GM23338 (cell line): ENCODE measurements around the gene ADCY5. TPM values are rescaled to one million over a fixed set of nuclear protein-coding genes. Genes with fewer than 3 reads are reported as not detected.

Source experiments
- ATAC-seq: fragments of 200-7000 bp; cut with Tn5 transposase; 3 replicates; pipeline ENCODE4 v1.9.1; 2020
- DNase-seq: peaks from one replicate; pipeline ENCODE4 v3.0.0-alpha.2; 2015; ENCODE audit warnings: low spot score
- H2AFZ ChIP-seq: fragments of 200-600 bp; sonication (generic); 2 replicates; pipeline ENCODE4 v1.8.0; 2016; ENCODE audit warnings: antibody characterized with exemption, mild to moderate bottlenecking, moderate library complexity
- H3F3A ChIP-seq: fragments of 200-600 bp; sonication (generic); replicated peaks from 2 replicates; pipeline ENCODE4 v1.8.0; 2017; ENCODE audit warnings: antibody characterized with exemption, mixed run types, low read depth
- H3K27ac ChIP-seq: fragments of 200-600 bp; sonication (generic); 2 replicates; pipeline ENCODE4 v1.6.1; 2016; ENCODE audit warnings: low read depth
- H3K27me3 ChIP-seq: fragments of 200-600 bp; sonication (generic); 2 replicates; pipeline ENCODE4 v1.8.0; 2016; ENCODE audit warnings: mild to moderate bottlenecking, mixed run types, moderate library complexity; ENCODE audit not compliant: insufficient read depth
- H3K36me3 ChIP-seq: fragments of 200-600 bp; sonication (generic); 2 replicates; pipeline ENCODE4 v1.8.0; 2016; ENCODE audit warnings: mild to moderate bottlenecking; ENCODE audit not compliant: insufficient read depth
- H3K4me1 ChIP-seq: fragments of 200-600 bp; sonication (generic); 2 replicates; pipeline ENCODE4 v1.8.0; 2016; ENCODE audit warnings: mild to moderate bottlenecking, moderate library complexity; ENCODE audit not compliant: insufficient read depth
- H3K4me2 ChIP-seq: fragments of 200-600 bp; sonication (generic); 2 replicates; pipeline ENCODE4 v1.7.1; 2017; ENCODE audit warnings: mixed run types
- H3K4me3 ChIP-seq: fragments of 200-600 bp; sonication (generic); 2 replicates; pipeline ENCODE4 v1.6.1; 2016; ENCODE audit warnings: mixed run types
- H3K79me2 ChIP-seq: fragments of 200-600 bp; sonication (generic); replicated peaks from 2 replicates; pipeline ENCODE4 v1.8.0; 2017; ENCODE audit warnings: mild to moderate bottlenecking; ENCODE audit not compliant: insufficient read depth
- H3K9me2 ChIP-seq: fragments of 200-600 bp; sonication (generic); 2 replicates; pipeline ENCODE4 v1.8.0; 2017; ENCODE audit not compliant: insufficient read depth
- H4K20me1 ChIP-seq: fragments of 200-600 bp; sonication (generic); replicated peaks from 2 replicates; pipeline ENCODE4 v1.8.0; 2017; ENCODE audit warnings: mild to moderate bottlenecking; ENCODE audit not compliant: insufficient read depth
- H3K27ac Mint-ChIP-seq: 2 replicates; pipeline ENCODE4 v1.8.0; 2020; ENCODE audit warnings: inconsistent platforms, mild to moderate bottlenecking, moderate library complexity, mixed read lengths
- H3K27me3 Mint-ChIP-seq: 3 replicates; pipeline ENCODE4 v1.8.0; 2022; ENCODE audit warnings: low read depth, mild to moderate bottlenecking, moderate library complexity, mixed read lengths, inconsistent platforms; ENCODE audit not compliant: insufficient read depth, poor library complexity
- H3K36me3 Mint-ChIP-seq: 3 replicates; pipeline ENCODE4 v1.8.0; 2021; ENCODE audit warnings: low read depth, mild to moderate bottlenecking, inconsistent platforms, moderate library complexity, mixed read lengths
- H3K4me1 Mint-ChIP-seq: 3 replicates; pipeline ENCODE4 v1.8.0; 2020; ENCODE audit warnings: mild to moderate bottlenecking, inconsistent platforms, mixed read lengths
- H3K4me3 Mint-ChIP-seq: 3 replicates; pipeline ENCODE4 v1.8.0; 2021; ENCODE audit warnings: moderate library complexity, mild to moderate bottlenecking, inconsistent platforms, mixed read lengths
- H3K9me3 Mint-ChIP-seq: 3 replicates; pipeline ENCODE4 v1.8.0; 2020; ENCODE audit warnings: moderate library complexity, mild to moderate bottlenecking, inconsistent platforms, mixed read lengths
- CREB1 ChIP-seq: fragments of 250-450 bp; sonication (Bioruptor Pico); IDR thresholded peaks from 2 replicates; pipeline ENCODE4 v1.5.0; 2020; ENCODE audit warnings: low read depth, mild to moderate bottlenecking, moderate library complexity
- EZH2 ChIP-seq: fragments of 200-600 bp; sonication (generic); IDR thresholded peaks from one replicate; pipeline ENCODE4 v1.8.0; 2017; ENCODE audit warnings: antibody characterized with exemption, mild to moderate bottlenecking, low read depth; ENCODE audit not compliant: unreplicated experiment
- EZH2phosphoT487 ChIP-seq: fragments of 200-600 bp; sonication (generic); IDR thresholded peaks from one replicate; pipeline ENCODE4 v1.8.1; 2018; ENCODE audit warnings: antibody characterized with exemption; ENCODE audit not compliant: unreplicated experiment
- JUNB ChIP-seq: IDR thresholded peaks from one replicate; pipeline ENCODE4 v1.6.1; 2016; ENCODE audit warnings: antibody characterized with exemption; ENCODE audit not compliant: unreplicated experiment
- NANOG ChIP-seq: IDR thresholded peaks from 2 replicates; pipeline ENCODE4 v1.6.1; 2016; ENCODE audit warnings: antibody characterized with exemption, borderline replicate concordance
- POLR2AphosphoS5 ChIP-seq: IDR thresholded peaks from 2 replicates; pipeline ENCODE4 v1.6.1; 2016; ENCODE audit warnings: antibody characterized with exemption, low read depth
- STAT1 ChIP-seq: IDR thresholded peaks from one replicate; pipeline ENCODE4 v1.6.1; 2016; ENCODE audit warnings: antibody characterized with exemption; ENCODE audit not compliant: unreplicated experiment
- ZNF114 ChIP-seq: fragments of 250-450 bp; sonication (Bioruptor Pico); IDR thresholded peaks from 2 replicates; pipeline ENCODE4 v1.5.0; 2020; ENCODE audit warnings: mild to moderate bottlenecking, moderate library complexity
- ZNF331 ChIP-seq: fragments of 250-450 bp; sonication (Bioruptor Pico); IDR thresholded peaks from 2 replicates; pipeline ENCODE4 v1.5.0; 2020; ENCODE audit warnings: low read depth, mild to moderate bottlenecking, moderate library complexity
- polyA plus RNA-seq: library from polyadenylated mRNA; unstranded; fragments of >200 nt; fragmentation: Nextera tagmentation; extraction: Ambion mirVana; gene quantifications from 2 replicates; pipeline ENCODE4 v1.2.1, GENCODE V29; 2016
- total RNA-seq: library from RNA; depleted of rRNA; stranded (reverse); fragments of >200 nt; shearing (Covaris generic); gene quantifications from 2 replicates; pipeline ENCODE4 v1.2.3, GENCODE V29; 2014
- TF ChIP-seq, protein P1 (sequence below): IDR thresholded peaks from one replicate; pipeline ENCODE4 v1.6.1; 2018; ENCODE audit warnings: antibody characterized with exemption; ENCODE audit not compliant: unreplicated experiment
- TF ChIP-seq, protein P2 (sequence below): IDR thresholded peaks from 2 replicates; pipeline ENCODE4 v1.6.1; 2016; ENCODE audit warnings: antibody characterized with exemption
- TF ChIP-seq, protein P3 (sequence below): fragments of 250-450 bp; sonication (Bioruptor Pico); IDR thresholded peaks from 2 replicates; pipeline ENCODE4 v1.5.0; 2020; ENCODE audit warnings: mild to moderate bottlenecking, moderate library complexity
- TF ChIP-seq, protein P4 (sequence below), 2 experiments: fragments of 200-600 bp in 1 of 2; sonication (generic) in 1 of 2; conservative IDR thresholded peaks; 2 replicates each; pipeline versions ENCODE4 v1.5.1 to v1.6.1; 2016 to 2017; ENCODE audit warnings: antibody characterized with exemption in 2 of 2, low read depth in 2 of 2, mild to moderate bottlenecking in 2 of 2, moderate library complexity in 1 of 2

ADCY5 gene
- total and polyA plus RNA-seq, 2 experiments from 2014 or later: 3.5 to 10.2 TPM

DNA sequence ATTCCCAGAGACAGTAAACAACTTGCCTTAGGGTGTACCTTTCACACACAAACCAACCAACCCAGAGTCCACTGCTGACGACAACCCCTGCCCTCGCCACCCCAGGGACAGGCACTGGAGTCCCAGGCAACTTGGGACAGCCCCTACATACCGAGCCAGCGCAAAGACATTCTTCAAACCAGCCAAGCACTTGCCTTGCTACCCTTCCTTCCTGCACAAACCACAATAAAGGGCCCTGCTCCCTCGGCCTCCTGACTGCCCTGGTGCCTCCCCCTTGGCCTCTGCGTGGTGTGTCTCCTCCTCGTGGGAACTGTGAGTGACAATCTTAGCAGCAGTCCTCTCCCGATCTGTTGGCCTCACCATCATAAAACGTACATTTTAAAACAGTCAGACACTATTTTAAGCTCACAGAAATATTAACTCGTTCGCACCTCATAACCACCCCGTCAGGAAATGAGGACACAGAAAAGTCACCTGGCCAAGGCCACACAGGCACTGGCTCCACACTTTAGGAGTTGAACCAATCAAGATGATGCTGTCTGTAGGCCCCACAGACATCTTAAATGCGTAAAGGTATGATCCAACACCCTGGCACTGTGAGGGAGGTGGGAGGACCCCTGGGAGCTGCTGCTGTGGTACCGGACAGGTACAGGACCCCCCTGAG, 113.8 kb downstream of the ADCY5 start:
- no peak overlapping the region for H2AFZ ChIP-seq
- no peaks in the 10 kb centered on the region for H3F3A ChIP-seq
- Mint-ChIP-seq H3K4me1 (peaks cover 4% of the 10 kb centered on the region; the same call in 1 of the 3 replicates), H3K27me3 (peaks cover 7% of the 10 kb centered on the region), H3K9me3 (no peaks in the 10 kb centered on the region), H3K36me3 (no peaks in the 10 kb centered on the region), H3K27ac (no peak overlapping the region), H3K4me3 (no peak overlapping the region)
- no peak for TF ChIP-seq ZNF331 (CRISPR knock-in tag)
- no peak for TF ChIP-seq EZH2phosphoT487
- no peak for TF ChIP-seq EZH2
- TF ChIP-seq, protein P1, sequence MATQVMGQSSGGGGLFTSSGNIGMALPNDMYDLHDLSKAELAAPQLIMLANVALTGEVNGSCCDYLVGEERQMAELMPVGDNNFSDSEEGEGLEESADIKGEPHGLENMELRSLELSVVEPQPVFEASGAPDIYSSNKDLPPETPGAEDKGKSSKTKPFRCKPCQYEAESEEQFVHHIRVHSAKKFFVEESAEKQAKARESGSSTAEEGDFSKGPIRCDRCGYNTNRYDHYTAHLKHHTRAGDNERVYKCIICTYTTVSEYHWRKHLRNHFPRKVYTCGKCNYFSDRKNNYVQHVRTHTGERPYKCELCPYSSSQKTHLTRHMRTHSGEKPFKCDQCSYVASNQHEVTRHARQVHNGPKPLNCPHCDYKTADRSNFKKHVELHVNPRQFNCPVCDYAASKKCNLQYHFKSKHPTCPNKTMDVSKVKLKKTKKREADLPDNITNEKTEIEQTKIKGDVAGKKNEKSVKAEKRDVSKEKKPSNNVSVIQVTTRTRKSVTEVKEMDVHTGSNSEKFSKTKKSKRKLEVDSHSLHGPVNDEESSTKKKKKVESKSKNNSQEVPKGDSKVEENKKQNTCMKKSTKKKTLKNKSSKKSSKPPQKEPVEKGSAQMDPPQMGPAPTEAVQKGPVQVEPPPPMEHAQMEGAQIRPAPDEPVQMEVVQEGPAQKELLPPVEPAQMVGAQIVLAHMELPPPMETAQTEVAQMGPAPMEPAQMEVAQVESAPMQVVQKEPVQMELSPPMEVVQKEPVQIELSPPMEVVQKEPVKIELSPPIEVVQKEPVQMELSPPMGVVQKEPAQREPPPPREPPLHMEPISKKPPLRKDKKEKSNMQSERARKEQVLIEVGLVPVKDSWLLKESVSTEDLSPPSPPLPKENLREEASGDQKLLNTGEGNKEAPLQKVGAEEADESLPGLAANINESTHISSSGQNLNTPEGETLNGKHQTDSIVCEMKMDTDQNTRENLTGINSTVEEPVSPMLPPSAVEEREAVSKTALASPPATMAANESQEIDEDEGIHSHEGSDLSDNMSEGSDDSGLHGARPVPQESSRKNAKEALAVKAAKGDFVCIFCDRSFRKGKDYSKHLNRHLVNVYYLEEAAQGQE: no peak
- TF ChIP-seq NANOG: no peak
- TF ChIP-seq, protein P2, sequence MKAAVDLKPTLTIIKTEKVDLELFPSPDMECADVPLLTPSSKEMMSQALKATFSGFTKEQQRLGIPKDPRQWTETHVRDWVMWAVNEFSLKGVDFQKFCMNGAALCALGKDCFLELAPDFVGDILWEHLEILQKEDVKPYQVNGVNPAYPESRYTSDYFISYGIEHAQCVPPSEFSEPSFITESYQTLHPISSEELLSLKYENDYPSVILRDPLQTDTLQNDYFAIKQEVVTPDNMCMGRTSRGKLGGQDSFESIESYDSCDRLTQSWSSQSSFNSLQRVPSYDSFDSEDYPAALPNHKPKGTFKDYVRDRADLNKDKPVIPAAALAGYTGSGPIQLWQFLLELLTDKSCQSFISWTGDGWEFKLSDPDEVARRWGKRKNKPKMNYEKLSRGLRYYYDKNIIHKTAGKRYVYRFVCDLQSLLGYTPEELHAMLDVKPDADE: no peak
- no peak for TF ChIP-seq CREB1 (CRISPR knock-in tag)
- no peak for TF ChIP-seq JUNB
- TF ChIP-seq, protein P3, sequence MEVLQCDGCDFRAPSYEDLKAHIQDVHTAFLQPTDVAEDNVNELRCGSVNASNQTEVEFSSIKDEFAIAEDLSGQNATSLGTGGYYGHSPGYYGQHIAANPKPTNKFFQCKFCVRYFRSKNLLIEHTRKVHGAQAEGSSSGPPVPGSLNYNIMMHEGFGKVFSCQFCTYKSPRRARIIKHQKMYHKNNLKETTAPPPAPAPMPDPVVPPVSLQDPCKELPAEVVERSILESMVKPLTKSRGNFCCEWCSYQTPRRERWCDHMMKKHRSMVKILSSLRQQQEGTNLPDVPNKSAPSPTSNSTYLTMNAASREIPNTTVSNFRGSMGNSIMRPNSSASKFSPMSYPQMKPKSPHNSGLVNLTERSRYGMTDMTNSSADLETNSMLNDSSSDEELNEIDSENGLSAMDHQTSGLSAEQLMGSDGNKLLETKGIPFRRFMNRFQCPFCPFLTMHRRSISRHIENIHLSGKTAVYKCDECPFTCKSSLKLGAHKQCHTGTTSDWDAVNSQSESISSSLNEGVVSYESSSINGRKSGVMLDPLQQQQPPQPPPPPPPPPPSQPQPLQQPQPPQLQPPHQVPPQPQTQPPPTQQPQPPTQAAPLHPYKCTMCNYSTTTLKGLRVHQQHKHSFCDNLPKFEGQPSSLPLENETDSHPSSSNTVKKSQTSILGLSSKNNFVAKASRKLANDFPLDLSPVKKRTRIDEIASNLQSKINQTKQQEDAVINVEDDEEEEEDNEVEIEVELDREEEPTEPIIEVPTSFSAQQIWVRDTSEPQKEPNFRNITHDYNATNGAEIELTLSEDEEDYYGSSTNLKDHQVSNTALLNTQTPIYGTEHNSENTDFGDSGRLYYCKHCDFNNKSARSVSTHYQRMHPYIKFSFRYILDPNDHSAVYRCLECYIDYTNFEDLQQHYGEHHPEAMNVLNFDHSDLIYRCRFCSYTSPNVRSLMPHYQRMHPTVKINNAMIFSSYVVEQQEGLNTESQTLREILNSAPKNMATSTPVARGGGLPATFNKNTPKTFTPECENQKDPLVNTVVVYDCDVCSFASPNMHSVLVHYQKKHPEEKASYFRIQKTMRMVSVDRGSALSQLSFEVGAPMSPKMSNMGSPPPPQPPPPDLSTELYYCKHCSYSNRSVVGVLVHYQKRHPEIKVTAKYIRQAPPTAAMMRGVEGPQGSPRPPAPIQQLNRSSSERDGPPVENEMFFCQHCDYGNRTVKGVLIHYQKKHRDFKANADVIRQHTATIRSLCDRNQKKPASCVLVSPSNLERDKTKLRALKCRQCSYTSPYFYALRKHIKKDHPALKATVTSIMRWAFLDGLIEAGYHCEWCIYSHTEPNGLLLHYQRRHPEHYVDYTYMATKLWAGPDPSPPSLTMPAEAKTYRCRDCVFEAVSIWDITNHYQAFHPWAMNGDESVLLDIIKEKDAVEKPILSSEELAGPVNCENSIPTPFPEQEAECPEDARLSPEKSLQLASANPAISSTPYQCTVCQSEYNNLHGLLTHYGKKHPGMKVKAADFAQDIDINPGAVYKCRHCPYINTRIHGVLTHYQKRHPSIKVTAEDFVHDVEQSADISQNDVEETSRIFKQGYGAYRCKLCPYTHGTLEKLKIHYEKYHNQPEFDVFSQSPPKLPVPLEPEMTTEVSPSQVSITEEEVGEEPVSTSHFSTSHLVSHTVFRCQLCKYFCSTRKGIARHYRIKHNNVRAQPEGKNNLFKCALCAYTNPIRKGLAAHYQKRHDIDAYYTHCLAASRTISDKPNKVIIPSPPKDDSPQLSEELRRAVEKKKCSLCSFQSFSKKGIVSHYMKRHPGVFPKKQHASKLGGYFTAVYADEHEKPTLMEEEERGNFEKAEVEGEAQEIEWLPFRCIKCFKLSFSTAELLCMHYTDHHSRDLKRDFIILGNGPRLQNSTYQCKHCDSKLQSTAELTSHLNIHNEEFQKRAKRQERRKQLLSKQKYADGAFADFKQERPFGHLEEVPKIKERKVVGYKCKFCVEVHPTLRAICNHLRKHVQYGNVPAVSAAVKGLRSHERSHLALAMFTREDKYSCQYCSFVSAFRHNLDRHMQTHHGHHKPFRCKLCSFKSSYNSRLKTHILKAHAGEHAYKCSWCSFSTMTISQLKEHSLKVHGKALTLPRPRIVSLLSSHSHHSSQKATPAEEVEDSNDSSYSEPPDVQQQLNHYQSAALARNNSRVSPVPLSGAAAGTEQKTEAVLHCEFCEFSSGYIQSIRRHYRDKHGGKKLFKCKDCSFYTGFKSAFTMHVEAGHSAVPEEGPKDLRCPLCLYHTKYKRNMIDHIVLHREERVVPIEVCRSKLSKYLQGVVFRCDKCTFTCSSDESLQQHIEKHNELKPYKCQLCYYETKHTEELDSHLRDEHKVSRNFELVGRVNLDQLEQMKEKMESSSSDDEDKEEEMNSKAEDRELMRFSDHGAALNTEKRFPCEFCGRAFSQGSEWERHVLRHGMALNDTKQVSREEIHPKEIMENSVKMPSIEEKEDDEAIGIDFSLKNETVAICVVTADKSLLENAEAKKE (CRISPR knock-in tag): no peak
- TF ChIP-seq STAT1: no peak
- TF ChIP-seq, protein P4, sequence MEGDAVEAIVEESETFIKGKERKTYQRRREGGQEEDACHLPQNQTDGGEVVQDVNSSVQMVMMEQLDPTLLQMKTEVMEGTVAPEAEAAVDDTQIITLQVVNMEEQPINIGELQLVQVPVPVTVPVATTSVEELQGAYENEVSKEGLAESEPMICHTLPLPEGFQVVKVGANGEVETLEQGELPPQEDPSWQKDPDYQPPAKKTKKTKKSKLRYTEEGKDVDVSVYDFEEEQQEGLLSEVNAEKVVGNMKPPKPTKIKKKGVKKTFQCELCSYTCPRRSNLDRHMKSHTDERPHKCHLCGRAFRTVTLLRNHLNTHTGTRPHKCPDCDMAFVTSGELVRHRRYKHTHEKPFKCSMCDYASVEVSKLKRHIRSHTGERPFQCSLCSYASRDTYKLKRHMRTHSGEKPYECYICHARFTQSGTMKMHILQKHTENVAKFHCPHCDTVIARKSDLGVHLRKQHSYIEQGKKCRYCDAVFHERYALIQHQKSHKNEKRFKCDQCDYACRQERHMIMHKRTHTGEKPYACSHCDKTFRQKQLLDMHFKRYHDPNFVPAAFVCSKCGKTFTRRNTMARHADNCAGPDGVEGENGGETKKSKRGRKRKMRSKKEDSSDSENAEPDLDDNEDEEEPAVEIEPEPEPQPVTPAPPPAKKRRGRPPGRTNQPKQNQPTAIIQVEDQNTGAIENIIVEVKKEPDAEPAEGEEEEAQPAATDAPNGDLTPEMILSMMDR (conservative IDR thresholded peaks at IDR 0.05; ENCODE audit: low read depth in 2 of 2): no peak
- no peak for TF ChIP-seq POLR2AphosphoS5
- TF ChIP-seq ZNF114 (CRISPR knock-in tag): no peak
- H3K79me2 ChIP-seq: no peaks in the 10 kb centered on the region
- H3K27me3 ChIP-seq: no peaks in the 10 kb centered on the region
- no peak overlapping the region for H3K4me3 ChIP-seq
- H3K36me3 ChIP-seq: no peaks in the 10 kb centered on the region
- H3K4me2 ChIP-seq: no peak overlapping the region
- H3K27ac ChIP-seq: no peak overlapping the region
- no peaks in the 10 kb centered on the region for H3K4me1 ChIP-seq
- no peak for ATAC-seq
- H3K9me2 ChIP-seq: no peaks in the 10 kb centered on the region
- DNase-seq: no peak
- no peaks in the 10 kb centered on the region for H4K20me1 ChIP-seq
